HEK293 (cell line): Measurements from ENCODE around the gene LRFN3.

ENCODE experiments used
- CTCF ChIP-seq: fragments of 450-650 bp; formaldehyde crosslinking; IDR thresholded peaks from 2 replicates; pipeline ENCODE4 v1.5.1; 2016; ENCODE audit warnings: missing biosample characterization, missing genetic modification characterization
- GLIS1 ChIP-seq: fragments of 450-650 bp; formaldehyde crosslinking; IDR thresholded peaks from 2 replicates; pipeline ENCODE4 v1.5.1; 2016; ENCODE audit warnings: missing biosample characterization, missing genetic modification characterization
- HOXA7 ChIP-seq: sonication (generic); formaldehyde crosslinking; IDR thresholded peaks from 2 replicates; pipeline ENCODE4 v1.8.1; 2022; ENCODE audit warnings: missing genetic modification reagents, borderline replicate concordance
- KLF17 ChIP-seq: fragments of 450-650 bp; formaldehyde crosslinking; IDR thresholded peaks from 2 replicates; pipeline ENCODE4 v1.5.1; 2016; ENCODE audit warnings: missing biosample characterization, missing genetic modification characterization
- KLF7 ChIP-seq: fragments of 450-650 bp; formaldehyde crosslinking; IDR thresholded peaks from 2 replicates; pipeline ENCODE4 v1.5.1; 2016; ENCODE audit warnings: missing biosample characterization, missing genetic modification characterization, borderline replicate concordance
- MEIS1 ChIP-seq: sonication (generic); formaldehyde crosslinking; IDR thresholded peaks from 2 replicates; pipeline ENCODE4 v1.8.1; 2022; ENCODE audit warnings: missing genetic modification reagents, mild to moderate bottlenecking, borderline replicate concordance
- MYNN ChIP-seq: fragments of 450-650 bp; formaldehyde crosslinking; IDR thresholded peaks from 2 replicates; pipeline ENCODE4 v1.5.1; 2016; ENCODE audit warnings: missing biosample characterization, missing genetic modification characterization, borderline replicate concordance
- OSR2 ChIP-seq: fragments of 450-650 bp; formaldehyde crosslinking; IDR thresholded peaks from 2 replicates; pipeline ENCODE4 v1.5.1; 2016; ENCODE audit warnings: missing biosample characterization, missing genetic modification characterization
- PRDM1 ChIP-seq: fragments of 450-650 bp; formaldehyde crosslinking; IDR thresholded peaks from 2 replicates; pipeline ENCODE4; 2016; ENCODE audit warnings: missing biosample characterization, missing genetic modification characterization
- PRDM10 ChIP-seq: fragments of 450-650 bp; formaldehyde crosslinking; IDR thresholded peaks from 2 replicates; pipeline ENCODE4 v1.5.1; 2016; ENCODE audit warnings: missing biosample characterization, missing genetic modification characterization
- RBAK ChIP-seq: fragments of 450-650 bp; formaldehyde crosslinking; IDR thresholded peaks from 2 replicates; pipeline ENCODE4 v1.5.1; 2016; ENCODE audit warnings: missing biosample characterization, missing genetic modification characterization
- REPIN1 ChIP-seq: fragments of 450-650 bp; formaldehyde crosslinking; IDR thresholded peaks from 2 replicates; pipeline ENCODE4 v1.5.1; 2017; ENCODE audit warnings: missing biosample characterization, missing genetic modification characterization, low read depth
- REST ChIP-seq: fragments of 450-650 bp; formaldehyde crosslinking; IDR thresholded peaks from 2 replicates; pipeline ENCODE4 v1.5.1; 2016; ENCODE audit warnings: missing biosample characterization, missing genetic modification characterization
- WT1 ChIP-seq: fragments of 450-650 bp; formaldehyde crosslinking; IDR thresholded peaks from 2 replicates; pipeline ENCODE4 v1.5.1; 2016; ENCODE audit warnings: missing biosample characterization, missing genetic modification characterization
- YY2 ChIP-seq: fragments of 450-650 bp; formaldehyde crosslinking; IDR thresholded peaks from 2 replicates; pipeline ENCODE4 v1.5.1; 2016; ENCODE audit warnings: missing biosample characterization, missing genetic modification characterization
- ZIC2 ChIP-seq: fragments of 450-650 bp; formaldehyde crosslinking; IDR thresholded peaks from 2 replicates; pipeline ENCODE4 v1.5.1; 2016; ENCODE audit warnings: missing biosample characterization, missing genetic modification characterization
- ZNF112 ChIP-seq: fragments of 450-650 bp; formaldehyde crosslinking; IDR thresholded peaks from 2 replicates; pipeline ENCODE4 v1.5.0; 2017; ENCODE audit warnings: missing biosample characterization, missing genetic modification characterization
- ZNF16 ChIP-seq: fragments of 450-650 bp; formaldehyde crosslinking; IDR thresholded peaks from 2 replicates; pipeline ENCODE4 v1.5.1; 2016; ENCODE audit warnings: low read depth, missing biosample characterization, missing genetic modification characterization
- ZNF239 ChIP-seq: fragments of 450-650 bp; formaldehyde crosslinking; IDR thresholded peaks from 2 replicates; pipeline ENCODE4 v1.5.1; 2016; ENCODE audit warnings: missing biosample characterization, missing genetic modification characterization
- ZNF580 ChIP-seq: fragments of 450-650 bp; formaldehyde crosslinking; IDR thresholded peaks from 2 replicates; pipeline ENCODE4 v1.5.1; 2016; ENCODE audit warnings: missing biosample characterization, missing genetic modification characterization
- ZNF704 ChIP-seq: fragments of 450-650 bp; formaldehyde crosslinking; IDR thresholded peaks from 2 replicates; pipeline ENCODE4 v1.5.1; 2016; ENCODE audit warnings: missing biosample characterization, missing genetic modification characterization
- ZNF76 ChIP-seq: fragments of 450-650 bp; formaldehyde crosslinking; IDR thresholded peaks from 2 replicates; pipeline ENCODE4; 2016; ENCODE audit warnings: low read depth, missing biosample characterization, missing genetic modification characterization, borderline replicate concordance
- ZNF777 ChIP-seq: fragments of 450-650 bp; formaldehyde crosslinking; IDR thresholded peaks from 2 replicates; pipeline ENCODE4 v1.5.1; 2017; ENCODE audit warnings: missing biosample characterization, missing genetic modification characterization, borderline replicate concordance
- ZNF837 ChIP-seq: fragments of 450-650 bp; formaldehyde crosslinking; IDR thresholded peaks from 2 replicates; pipeline ENCODE4 v1.5.1; 2016; ENCODE audit warnings: missing biosample characterization, missing genetic modification characterization
- ZSCAN23 ChIP-seq: fragments of 450-650 bp; formaldehyde crosslinking; IDR thresholded peaks from 2 replicates; pipeline ENCODE4 v1.5.1; 2016; ENCODE audit warnings: missing biosample characterization, missing genetic modification characterization
- ZSCAN4 ChIP-seq: fragments of 450-650 bp; formaldehyde crosslinking; IDR thresholded peaks from 2 replicates; pipeline ENCODE4 v1.5.1; 2017; ENCODE audit warnings: missing biosample characterization, missing genetic modification characterization

LRFN3 gene

GRCh38 chr19:35935911-35936737 is at the start of gene LRFN3 (continued):
- TF ChIP-seq PRDM10 (tag by site-specific recombination) (peak; percentile 49), ZIC2 (tag by site-specific recombination) (peak; percentile 77), MEIS1 (CRISPR knock-in tag) (no peak), ZNF777 (tag by site-specific recombination) (peak; percentile 84; the same call in 1 of the 2 replicates), ZSCAN4 (tag by site-specific recombination) (peak; percentile 91), YY2 (0 out of 2 replicates have a peak, but pooled peaks have one; percentile 61), CTCF (tag by site-specific recombination) (peak; percentile 31; the same call in 1 of the 2 replicates), ZNF239 (tag by site-specific recombination) (no peak; the same call in 1 of the 2 replicates), ZNF16 (tag by site-specific recombination) (0 out of 2 replicates have a peak, but pooled peaks have one; percentile 7), REST (tag by site-specific recombination) (peak; percentile 10; the same call in 1 of the 2 replicates), KLF17 (peak; percentile 62; the same call in 1 of the 2 replicates), OSR2 (no peak), GLIS1 (tag by site-specific recombination) (peak; percentile 96), HOXA7 (CRISPR knock-in tag) (no peak), ZNF76 (tag by site-specific recombination) (peak; percentile 85), ZNF580 (tag by site-specific recombination) (peak; percentile 92), RBAK (tag by site-specific recombination) (peak; percentile 47; the same call in 1 of the 2 replicates), MYNN (tag by site-specific recombination) (no peak), ZNF837 (tag by site-specific recombination) (no peak), PRDM1 (tag by site-specific recombination) (peak; percentile 93), REPIN1 (peak; percentile 86; the same call in 1 of the 2 replicates), KLF7 (tag by site-specific recombination) (peak; percentile 93), ZSCAN23 (peak; percentile 45; the same call in 1 of the 2 replicates), ZNF704 (tag by site-specific recombination) (no peak), WT1 (peak; percentile 68), ZNF112 (no peak)
